Islet of Langerhans (tissue), 1 donor: ENCODE data around the gene AP5Z1.
"Not testable (repeated sequence)": the region's sequence is repeated elsewhere in the genome, so short reads cannot be mapped to it uniquely, and the experiment has no call there.

ENCODE experiments used
- FAIRE-seq: peaks from one replicate; lab custom pipeline; 2011; peaks lifted over from hg19 to GRCh38; lab: Jason Lieb, UNC

Gene AP5Z1

GRCh38 chr7:4788627-4789189, 13.3 kb downstream of the AP5Z1 start:
- no peak for FAIRE-seq

- no peak for FAIRE-seq
Measured at GRCh38 chr7:4789194-4790077, 14.0 kb downstream of the AP5Z1 start.

- FAIRE-seq, result no peak
Measured at GRCh38 chr7:4790078-4790465, 14.6 kb downstream of the AP5Z1 start.

DNA sequence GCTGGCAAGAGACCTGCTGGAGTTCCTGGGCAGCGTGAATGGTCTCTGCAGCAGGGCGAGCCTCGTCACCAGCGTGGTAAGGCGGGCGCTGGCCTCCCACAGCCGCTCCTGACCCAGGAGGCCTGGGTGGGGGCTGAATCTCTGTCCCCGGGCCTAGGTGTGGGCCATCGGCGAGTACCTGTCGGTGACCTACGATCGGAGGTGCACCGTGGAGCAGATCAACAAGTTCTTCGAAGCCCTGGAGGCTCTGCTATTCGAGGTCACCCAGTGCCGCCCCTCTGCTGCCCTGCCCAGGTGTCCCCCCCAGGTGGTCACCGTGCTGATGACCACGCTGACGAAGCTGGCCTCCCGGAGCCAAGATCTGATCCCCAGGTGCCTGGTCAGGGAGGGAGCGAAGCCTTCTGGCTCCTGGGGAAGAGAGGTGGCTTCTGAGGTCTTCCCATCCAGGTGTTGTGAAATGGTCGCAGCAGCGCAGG, 15.1 kb downstream of the AP5Z1 start:
- FAIRE-seq, result no peak

- FAIRE-seq, result no peak
Measured at GRCh38 chr7:4791101-4791737, 15.8 kb downstream of the AP5Z1 start.

DNA sequence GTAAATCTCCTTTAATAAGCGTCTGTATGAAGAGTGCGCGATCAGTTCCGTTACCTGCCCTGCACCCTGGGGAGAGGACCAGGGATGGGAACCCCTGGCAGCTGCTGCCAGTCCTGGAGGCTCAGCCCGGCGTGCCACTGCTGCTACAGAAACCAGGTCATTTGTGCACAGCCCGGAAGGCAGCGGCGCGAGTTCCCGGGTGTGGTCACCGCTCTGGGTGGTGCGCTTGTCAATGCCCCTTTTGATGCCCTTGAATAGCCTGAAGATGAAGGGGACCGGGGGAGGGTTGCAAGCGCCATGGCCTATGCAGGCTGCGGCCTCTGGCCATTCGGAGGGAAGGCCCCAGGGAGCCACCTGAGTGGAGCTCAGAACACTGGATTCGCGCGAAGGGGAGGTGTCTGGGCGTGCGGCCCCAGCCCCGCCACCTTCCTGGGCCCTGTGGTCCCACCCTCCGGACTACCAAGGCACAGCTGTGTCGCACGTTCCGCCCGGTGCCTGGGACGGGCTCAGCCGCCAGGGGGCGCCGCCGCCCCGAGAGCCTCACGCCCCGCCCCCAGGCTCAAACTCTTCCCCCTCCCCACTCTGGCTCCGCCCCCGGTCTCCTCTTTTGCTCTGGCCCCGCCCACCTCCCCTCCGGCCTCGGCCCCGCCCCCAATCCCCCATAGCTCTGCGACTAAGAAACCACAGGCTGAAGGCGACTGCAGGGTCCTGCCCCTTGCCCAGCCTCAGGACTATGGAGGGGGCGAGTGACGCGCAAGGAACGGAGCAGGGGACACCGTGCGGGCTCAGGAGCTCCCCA, 16.5 kb downstream of the AP5Z1 start:
- FAIRE-seq, result no peak

- no peak for FAIRE-seq
Measured at GRCh38 chr7:4792537-4793126, 17.2 kb downstream of the AP5Z1 start.

- not testable (repeated sequence) for FAIRE-seq
Measured at GRCh38 chr7:4793385-4793993, 18.1 kb downstream of the AP5Z1 start.

DNA sequence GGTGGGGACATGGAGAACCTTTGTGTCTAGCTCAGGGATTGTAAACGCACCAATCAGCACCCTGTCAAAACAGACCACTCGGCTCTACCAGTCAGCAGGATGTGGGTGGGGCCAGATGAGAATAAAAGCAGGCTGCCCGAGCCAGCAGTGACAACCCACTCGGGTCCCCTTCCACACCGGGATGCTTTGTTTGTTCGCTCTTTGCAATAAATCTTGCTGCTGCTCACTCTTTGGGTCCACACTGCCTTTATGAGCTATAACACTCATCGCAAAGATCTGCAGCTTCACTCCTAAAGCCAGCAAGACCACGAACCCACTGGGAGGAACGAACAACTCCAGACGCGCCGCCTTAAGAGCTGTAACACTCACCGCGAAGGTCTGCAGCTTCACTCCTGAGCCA, 18.7 kb downstream of the AP5Z1 start:
- not testable (repeated sequence) for FAIRE-seq

DNA sequence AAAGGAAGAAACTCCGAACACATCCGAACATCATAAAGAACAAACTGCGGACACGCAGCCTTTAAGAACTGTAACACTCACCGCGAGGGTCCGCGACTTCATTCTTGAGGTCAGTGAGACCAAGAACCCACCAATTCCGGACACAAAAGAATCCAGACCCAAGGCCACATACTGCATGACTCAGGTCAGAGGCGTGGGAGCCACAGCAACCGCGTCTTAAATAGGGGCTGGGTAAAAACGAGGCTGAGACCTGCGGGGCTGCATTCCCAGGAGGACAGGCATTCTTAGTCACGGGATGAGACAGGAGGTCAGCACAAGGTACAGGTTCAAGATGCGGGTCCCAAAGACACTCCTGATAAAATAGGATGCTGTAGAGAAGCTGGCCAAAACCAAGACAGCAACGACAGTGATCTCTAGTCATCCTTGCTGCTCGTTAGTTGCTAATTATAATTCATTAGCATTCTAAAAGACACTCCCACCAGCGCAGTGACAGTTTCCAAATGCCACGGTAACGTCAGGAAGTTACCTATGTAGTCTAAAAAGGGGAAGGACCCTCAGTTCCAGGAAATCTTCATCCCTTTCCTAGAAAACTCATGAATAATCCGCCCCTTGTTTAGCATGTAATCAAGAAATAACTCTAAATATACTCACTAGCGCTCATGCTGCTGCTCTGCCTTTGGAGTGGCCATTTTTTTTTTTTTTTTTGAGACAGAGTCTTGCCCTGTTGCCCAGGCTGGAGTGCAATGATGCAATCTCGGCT, 19.3 kb downstream of the AP5Z1 start:
- no peak for FAIRE-seq

DNA sequence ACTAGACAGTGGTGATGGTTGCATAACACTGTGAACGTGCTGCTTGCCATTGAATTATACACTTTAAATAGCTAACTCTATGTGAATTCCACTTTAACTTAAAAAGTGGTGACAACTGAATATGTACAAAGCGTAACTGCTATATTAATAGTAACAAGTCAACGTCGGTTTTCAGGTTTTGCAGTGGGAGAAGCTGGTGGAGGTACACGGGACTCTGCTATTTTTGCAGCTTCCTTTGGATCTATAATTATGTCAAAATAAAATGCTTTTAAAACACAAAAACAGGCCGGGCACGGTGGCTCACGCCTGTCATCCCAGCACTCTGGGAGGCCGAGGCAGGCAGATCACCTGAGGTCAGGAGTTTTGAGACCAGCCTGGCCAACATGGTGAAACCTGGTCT, 21.0 kb downstream of the AP5Z1 start:
- FAIRE-seq, result no peak

DNA sequence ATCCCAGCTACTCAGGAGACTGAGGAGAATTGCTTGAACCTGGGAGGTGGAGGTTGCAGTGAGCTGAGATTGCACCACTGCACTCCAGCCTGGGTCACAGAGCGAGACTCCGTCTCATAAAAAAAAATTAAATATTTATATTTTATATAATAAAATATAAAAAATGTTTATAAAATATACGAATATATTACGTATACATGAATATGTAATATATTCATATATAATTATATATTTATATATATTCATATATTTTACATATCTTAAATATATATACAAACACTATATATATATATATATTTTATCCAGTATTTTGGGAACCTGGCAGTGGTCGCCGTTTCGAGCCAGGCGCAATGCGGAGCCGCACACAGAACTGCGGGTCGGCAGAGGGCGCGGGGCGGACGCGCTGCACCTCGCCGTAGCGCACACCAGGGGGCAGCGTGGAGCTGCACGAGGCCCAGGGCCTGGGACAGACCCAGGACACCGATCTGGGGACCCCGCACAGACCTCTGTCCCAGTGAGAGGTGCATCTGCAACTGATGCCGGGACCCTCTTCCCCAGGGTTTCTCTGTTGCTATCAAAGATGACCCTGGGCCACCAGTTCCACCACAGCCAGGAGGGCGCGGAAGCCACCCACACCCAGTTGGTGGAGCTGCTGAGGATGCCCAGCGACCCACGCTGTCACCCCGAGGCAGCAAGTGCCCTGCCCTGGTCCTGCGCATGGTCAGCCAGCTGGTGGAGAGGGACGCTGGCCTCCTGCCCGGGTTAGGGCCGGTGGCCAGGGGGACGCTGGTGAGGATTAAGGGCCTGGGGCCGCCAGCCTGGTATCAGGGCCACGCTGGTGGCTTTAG, 22.7 kb downstream of the AP5Z1 start:
- no peak for FAIRE-seq

GRCh38 chr7:4798706-4799235, 23.3 kb downstream of the AP5Z1 start:
- no peak for FAIRE-seq

GRCh38 chr7:4799508-4800268, 24.3 kb downstream of the AP5Z1 start:
- FAIRE-seq, result no peak

DNA sequence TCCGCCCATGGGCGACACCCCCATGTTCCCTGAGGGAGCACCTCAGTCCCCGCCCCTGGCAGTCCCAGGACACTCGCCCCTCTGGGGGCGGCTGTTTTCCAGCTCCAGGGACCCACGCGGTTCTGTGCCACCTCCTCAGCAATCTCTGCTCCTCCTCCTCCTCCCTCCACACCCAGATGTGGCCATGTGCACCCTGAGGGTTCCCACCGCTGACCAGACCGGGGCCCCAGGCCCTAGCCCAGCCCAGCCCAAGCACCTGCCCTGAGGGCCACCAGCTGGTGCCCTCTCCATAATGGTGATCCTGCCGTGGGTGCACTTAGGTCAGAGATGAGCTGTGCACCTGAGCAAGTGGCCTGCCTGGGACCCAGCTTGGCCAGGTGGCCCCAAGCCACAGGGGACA, 25.1 kb downstream of the AP5Z1 start:
- no peak for FAIRE-seq

DNA sequence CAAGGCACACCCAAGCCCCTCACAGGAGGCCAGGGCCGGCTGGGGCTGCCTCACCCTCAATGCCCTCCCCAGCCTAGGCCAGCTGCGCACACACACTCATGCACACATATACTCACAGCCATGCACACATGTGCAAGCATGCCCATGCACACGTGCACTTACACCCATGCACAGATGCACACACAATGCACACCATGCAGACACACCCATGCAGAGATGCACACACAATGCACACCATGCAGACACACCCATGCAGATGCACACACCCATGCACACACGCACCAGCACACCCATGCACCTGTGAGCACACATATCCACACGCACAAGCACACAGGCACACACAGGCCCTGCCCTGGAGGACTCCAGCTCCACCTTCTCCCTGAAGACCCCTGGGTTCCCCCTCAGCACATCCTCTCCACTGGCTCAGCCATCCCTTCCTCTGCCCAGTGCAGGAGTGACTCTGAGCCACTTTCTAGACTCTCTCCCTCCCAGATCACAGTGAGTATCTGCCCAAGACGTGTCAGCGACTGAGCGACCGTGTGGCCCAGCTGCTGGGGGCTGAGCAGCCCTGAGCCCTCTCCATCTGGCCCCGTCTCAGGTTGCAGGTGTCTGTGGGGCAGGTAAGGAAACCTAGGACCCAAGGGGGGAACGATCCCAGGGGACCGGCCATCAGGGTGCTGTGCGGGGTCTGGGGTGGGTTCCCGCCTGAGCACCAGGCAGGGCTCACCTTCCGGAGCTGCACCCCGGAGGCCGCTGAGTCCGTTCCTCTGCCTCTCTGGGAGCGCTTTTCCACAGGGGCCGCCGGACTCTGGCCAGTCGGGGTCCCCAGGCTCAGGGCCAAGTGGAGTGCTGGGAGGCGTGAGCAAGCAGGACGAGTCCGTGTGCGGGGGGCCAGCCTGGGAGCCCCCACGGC, 25.8 kb downstream of the AP5Z1 start:
- no peak for FAIRE-seq

GRCh38 chr7:4801839-4802231, 26.4 kb downstream of the AP5Z1 start:
- no peak for FAIRE-seq

- not testable (repeated sequence) for FAIRE-seq
Measured at GRCh38 chr7:4802577-4802976, 27.2 kb downstream of the AP5Z1 start.
